Measurements from ENCODE around the gene SPATA24.
"Not testable (repeated sequence)": the region's sequence is repeated elsewhere in the genome, so short reads cannot be mapped to it uniquely, and the experiment has no call there.

SPATA24 gene

DNA sequence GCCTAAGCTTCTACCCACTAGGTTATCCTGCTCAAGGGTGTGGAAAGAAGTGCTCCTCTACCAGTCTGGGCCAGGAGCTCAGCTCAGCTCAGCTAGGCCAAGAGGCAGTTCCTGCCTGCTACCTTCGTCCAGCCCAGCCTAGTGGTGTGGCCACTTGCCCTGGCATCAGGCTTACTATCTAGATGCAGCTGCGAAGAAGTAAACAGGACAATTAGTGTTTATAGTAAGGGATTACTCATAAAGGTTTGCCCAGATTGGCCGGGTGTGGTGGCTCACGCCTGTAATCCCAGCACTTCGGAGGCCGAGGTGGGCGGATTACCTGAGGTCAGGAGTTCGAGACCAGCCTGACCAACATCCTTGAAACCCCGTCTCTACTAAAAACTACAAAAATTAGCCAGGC lies 12.8 kb upstream of the SPATA24 start:
- DNase-seq (ENCODE audit: low spot score) = no peak

DNA sequence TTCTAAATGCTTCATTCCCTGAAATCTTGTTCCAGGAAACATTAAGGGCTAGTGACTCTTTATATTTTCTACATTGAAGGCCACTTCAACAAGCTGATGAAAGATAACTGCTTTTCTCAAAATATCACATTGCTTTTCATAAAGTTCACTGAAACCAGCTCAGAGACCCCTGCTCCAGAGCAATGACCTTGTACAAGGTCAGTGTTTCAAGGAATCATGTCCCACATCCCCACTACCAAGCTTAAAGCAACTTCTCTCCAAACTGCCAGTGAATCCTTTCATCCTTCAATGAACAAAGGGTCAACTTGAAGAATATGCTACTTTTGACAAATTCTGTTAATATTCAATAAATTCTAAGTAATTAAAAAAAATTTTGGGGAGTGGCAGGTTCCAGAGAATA lies 12.0 kb upstream of the SPATA24 start:
- no peak for DNase-seq (ENCODE audit: low spot score)

DNA sequence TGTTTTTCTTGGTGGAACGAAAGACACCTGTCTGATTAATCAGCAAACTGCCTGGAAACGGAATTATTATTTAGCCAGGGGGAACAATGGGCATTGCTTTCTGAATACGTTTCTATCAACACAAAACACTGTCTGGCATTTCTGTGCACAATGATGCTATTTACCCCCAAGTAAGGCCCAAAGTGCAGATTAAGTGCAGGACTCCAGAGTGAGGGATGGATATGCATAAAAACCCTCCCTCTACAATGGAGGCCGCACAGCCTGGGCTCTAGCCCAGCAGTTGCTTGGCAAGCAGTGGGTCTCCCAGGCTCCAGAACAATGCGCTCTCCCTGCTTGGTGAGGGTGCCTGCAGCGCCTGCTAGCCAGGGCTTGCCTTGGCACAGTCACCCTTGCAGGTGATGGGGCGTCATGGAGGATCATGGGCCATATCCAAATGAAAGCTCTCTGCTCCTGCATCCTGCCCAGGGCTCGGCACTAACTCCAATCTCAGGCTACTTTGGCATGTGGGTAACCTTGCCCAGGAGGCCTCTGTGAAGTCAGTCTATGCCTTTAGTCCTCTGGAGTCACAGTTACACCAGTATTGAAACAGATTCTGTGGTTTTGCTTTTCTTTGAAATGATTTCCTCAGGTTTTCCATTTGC lies 11.5 kb upstream of the SPATA24 start:
- DNase-seq (ENCODE audit: low spot score) = no peak

DNA sequence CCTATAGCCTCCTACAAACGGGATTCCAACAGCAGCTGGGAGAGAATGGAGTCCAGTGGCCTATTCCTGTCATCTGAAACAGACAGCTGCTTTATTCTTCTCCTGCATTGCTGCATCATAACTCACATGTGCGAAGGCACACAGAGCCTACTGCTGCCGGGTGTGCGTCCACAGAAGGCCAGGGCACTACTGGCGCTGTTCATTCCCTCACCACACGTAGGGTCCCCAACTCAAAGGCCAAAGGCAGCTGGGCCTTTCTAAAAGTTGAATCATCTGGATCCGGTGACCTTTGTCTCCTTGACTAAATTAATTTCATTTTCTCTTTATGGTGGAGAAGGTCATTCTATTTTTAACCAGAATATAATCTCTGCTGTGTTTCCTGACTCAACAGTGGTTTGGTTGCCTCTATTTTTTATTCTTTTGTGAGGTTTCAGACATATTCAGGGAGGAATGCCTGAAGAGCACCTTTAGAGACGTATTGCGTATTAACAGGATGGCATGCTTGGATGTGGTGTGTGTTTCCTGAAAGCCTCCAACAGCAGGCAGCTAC lies 10.8 kb upstream of the SPATA24 start:
- no peak for DNase-seq (ENCODE audit: low spot score)

DNA sequence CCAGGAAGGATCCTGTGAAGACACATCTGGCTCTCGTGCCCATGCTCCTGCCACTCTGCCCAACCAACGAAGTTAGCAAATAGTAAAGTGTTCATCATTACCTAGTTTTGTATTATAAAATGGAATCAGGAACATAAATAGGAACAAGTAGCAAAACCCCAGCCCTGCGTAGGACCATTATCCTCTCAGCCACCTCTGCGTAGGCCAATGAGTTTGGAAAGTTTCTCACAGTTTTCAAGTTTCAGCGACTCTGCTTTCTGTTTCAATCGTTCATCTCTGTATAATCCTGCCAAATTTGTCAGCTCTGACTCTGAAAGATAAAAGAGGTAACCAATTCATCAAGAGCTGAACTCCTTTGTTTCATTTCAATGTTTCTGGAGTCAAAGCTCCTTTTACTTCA lies 10.1 kb upstream of the SPATA24 start:
- no peak for DNase-seq (ENCODE audit: low spot score)

DNA sequence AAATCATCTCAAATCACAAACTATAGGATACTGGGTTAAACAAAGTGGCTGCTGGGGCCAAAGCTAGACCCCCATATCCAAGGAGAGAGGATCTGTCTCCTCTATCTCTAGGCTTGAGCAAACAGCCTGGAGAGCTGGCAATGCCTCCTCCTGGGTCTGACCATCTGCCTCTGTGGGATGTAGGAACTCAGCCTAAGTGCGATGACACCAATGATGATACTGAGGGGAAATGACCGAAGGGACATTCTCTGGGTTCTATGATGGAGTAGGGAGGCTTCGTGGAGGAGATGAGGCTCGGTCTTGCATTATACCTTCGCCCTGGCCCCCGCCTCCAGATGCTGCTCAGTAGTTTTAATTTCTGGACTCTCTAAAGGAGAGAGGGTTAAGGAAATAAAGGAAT lies 9.3 kb upstream of the SPATA24 start:
- no peak for DNase-seq (ENCODE audit: low spot score)

DNA sequence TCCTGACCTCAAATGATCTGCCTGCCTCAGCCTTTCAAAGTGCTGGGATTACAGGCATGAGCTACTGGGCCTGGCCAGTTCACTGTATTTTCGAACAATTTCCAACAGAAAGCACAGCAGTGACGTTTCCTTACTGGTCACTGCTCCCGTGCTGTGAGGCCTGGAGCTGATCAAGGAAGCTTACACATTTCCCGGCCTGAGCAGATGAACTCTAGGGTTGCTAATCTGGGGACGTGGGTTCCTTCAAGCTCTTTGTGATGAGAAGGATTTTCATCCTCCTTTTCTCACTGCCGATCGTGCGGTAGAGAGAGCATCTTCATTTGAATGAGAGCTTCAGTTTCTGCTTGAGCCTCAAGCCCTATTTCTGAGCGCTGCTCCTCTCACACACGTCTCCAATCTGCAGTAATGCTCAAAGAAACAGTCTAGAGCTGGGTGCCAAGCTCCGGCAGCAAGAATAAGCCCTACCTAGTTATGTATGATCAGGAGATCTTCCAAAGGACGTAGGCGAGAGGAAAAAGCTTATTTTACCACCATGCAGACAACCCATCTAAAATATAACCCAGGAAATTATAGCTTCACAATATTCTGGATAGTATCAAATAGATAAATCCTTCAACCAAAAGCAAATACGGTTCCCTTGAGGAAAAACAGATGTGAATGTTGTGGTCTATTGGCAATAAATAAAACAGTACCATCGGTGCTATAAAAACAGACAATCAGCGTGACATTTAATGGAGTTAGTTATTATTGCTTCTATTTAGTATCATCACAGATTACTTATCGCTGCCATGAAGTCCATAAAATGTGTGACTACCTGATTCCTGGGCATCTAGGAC lies 7.3 kb upstream of the SPATA24 start:
- DNase-seq (ENCODE audit: low spot score) = no peak

DNA sequence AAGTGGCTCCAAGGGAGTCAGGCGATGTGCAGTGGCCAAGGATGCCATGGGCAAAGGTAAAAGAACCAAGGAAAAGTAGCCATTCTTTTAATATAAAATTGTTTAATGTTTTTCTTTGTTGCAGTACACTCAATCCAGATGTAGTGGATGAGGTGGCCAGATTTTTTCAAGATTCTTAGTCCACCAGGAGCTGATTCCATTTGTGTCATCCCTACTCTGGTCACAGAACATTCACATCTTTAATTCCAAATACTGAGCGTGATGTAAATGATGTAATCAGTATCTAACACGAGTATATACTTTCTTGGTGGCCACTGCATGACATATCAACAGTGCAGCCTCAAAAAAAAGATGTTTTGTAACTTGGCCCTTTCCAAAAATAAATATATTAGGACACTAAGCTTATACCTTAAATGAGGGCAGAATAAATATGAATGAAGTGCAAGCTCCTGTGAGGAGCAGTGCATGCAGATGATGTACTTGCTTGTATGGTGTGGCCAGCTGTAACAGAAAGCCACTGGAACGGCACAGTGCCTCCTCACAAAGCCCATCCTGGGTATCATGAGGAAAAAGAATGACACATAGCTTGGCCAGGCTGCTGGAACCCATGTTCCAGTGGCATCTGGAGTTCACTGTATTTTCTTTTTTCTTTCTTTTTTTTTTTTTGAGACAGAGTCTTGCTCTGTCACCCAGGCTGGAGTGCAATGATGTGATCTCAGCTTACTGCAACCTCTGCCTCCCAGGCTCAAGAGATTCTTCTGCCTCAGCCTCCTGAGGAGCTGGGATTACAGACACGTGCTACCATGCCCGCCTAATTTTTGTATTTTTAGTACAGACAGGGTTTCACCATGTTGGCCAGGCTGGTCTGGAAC lies 6.5 kb upstream of the SPATA24 start:
- no peak for DNase-seq (ENCODE audit: low spot score)

DNA sequence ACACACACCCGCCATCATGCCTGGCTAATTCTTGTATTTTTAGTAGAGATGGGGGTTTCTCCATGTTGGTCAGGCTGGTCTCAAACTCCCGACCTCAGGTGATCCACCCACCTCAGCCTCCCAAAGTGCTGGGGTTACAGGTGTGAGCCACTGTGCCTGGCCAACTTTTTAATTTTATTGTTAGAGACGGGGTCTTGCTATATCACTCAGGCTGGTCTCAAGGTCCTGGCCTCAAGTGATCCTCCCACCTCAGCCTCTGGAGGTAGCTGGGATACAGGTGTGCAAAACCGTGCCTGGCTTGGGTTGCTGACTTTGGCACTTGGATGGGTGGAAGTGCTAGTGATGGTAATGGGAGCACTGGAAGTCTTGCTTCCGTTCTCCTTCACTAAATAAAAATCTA lies 5.2 kb upstream of the SPATA24 start:
- not testable (repeated sequence) for DNase-seq (ENCODE audit: low spot score)

DNA sequence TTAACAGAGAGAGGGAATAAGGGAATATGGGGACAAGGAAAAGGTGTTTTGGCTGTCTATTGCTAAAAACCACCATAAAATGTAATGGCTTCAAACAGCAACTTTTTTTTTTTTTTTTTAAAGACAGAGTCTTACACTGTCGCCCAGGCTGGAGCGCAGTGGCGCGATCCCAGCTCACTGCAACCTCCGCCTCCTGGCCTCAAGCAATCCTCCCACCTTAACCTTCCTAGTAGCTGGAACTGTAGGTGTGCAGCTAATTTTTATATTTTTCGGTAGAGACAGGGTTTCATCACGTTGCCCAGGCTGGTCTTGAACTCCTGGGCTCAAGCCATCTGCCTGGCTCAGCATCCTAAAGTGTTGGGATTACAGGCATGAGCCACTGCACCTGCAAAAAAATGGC lies 4.3 kb upstream of the SPATA24 start:
- DNase-seq (ENCODE audit: low spot score) = no peak

DNA sequence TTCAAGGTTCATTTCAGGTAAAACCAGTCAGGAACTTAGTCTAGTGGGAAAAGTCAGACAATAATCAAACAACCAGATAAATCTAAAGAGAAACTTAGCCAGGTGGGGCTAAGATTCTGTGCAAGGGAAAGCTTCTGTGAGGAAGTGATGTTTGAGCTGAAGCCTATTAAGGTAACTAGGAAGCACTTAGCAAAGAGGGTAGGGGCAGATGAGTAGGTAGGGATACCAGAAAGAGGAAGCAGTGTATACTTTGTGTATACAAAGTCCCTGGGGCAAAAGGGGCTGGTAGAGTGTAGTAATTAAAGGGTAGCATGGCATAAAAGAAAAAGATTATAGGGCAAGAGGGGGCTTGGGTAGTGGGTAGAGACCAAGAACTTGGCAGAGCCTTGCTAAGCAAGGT lies 3.6 kb upstream of the SPATA24 start:
- DNase-seq (ENCODE audit: low spot score) = no peak

DNA sequence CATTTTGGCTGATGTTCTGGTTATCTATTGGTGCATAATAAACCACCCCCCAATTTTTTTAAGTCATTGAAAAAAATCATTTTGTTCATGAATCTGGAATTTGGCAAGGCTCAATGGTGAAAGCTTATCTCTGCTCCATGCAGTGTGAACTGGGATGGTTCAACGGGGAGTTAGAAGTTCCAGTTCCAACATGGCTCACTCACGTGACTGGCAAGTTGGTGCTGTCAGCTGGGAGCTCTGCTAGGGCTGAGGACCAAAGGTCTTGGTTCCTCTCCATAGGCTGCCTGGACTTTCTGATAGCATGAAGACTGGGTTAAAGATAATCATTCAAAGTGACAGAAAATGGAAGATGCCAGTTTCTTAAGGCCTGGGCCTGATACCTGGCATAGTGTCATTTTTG lies 3.1 kb upstream of the SPATA24 start:
- no peak for DNase-seq (ENCODE audit: low spot score)

DNA sequence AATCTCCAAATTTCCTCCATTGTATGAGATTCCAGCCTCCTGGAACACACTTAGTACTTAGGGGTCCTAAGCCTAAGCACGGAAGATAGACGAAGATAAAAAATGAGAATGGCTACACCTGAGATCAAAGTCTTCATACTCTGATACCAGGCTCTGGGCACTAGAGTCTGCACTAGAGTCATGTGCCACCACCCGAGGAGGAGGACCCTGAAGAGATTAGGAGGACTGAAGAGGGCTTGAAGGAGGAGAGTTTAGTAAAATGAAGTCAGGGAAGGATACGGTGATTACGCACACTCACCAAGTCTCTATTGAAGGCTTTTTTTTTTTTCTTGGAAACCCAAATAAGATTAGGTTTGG lies 573 bp upstream of the SPATA24 start:
- no peak for DNase-seq (ENCODE audit: low spot score)

DNA sequence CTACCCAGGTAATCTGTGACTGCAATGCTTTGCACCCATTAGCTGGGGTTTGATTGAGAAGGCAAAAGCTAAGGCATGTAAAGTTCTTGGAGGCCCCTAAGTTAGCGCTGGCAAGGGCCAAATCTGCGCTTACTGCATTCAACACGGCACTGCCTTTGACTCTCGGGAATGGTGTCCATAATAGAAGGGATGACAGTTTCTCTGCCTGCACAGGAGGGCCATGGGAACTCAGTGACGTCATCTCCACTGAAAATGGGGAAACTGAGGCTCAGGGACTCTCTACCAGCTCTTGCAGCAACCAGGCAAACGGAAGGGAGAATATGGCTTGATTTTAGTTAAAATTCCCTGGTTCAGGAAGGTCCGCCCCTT lies 487 bp downstream of the SPATA24 start:
- no peak for DNase-seq (ENCODE audit: low spot score)

DNA sequence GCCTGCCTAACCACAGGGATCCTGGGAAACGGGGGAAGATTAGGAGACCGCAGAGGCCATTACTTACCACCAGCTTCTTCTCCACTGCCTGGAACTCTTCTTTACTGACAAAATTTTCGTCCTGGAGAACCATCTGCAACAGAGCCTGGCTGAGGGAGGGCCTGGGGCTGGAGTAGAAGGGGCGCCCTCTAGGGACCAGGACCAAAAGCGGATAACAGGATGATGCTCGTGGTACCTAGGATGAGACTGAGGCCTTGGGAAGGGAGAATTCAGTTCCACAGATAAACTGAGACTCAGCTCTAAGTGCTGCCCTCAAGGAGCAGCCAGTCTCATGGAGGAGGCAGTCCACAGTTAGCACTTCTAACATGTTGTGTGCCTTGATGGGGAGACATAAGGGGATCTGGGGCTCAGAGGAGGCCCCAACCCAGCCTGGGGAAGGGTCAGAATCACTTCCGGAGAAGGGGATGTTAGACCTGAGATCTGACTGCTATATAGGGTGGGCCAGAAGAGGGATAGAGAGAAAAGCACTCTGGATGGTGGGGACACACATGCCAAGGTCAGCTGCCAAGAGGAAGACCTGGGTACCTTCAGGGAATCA lies 1.2 kb downstream of the SPATA24 start:
- no peak for DNase-seq (ENCODE audit: low spot score)

DNA sequence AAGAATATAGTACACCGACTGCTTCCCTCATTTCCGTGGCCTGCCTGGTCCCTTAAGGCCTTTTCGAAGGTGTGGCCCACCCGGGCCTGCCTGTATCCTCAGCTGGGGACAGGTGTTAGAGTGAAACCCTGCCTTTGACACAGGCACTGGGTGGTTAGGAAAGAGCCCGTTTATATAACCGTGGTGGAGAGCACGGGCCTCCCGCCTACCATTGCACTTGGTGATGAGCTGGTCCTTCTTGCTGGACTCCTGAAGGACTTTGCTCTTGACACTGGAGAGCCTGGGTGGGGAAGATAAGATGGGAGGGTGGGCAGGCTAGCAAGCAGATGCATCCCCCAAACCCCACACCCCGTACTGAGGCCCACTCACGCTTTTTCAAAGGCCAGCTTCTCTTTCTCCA lies 2.3 kb downstream of the SPATA24 start:
- DNase-seq (ENCODE audit: low spot score) = no peak

DNA sequence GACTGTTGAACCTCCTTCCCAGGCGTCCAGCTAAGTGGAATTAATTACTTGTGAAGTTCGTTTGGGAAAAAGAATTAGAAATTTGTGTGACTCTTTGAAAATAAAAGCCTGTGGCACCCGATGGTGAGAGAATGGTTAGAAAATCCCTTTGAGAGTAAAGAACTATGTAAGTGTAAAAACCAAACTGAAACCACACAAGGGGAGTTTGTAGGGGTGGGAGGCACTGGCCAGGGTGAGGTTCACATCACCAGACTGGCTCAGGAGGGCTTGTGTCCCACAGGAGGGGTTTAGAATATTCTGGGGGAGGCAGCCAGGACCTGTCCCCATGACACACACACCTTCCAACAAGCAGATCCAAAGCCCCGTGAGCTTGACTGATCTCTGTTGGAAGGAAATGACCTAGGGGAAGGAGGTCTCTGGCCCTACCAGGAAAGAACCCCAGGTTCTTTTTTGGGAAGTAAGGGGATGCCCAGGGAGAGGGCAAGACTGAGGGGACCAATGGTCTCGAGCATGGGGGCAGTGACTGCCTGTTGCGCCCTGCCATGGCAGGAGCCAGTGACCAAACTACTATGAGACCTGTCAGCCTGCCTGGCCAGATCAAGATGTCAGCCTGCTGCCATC lies 4.3 kb downstream of the SPATA24 start:
- no peak for DNase-seq (ENCODE audit: low spot score)

DNA sequence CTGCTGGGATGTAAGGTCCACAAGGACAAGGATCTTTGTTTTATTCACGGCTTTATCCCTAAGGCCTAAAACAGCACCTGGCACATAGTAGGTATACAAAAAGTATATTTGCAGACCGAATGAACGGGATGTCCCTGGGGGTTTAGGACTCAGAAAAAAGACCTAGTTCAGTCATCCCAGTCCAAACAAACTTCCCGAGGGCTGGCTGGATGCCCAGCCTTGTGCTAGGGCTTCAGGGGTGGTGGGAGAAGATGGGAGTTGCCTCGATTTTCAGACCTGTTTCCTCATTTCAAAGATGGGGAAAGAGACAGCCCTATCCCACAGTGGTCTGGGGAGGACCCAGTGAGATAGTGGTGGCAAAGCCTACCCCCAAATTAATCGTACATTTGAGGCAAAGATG lies 6.0 kb downstream of the SPATA24 start:
- no peak for DNase-seq (ENCODE audit: low spot score)

DNA sequence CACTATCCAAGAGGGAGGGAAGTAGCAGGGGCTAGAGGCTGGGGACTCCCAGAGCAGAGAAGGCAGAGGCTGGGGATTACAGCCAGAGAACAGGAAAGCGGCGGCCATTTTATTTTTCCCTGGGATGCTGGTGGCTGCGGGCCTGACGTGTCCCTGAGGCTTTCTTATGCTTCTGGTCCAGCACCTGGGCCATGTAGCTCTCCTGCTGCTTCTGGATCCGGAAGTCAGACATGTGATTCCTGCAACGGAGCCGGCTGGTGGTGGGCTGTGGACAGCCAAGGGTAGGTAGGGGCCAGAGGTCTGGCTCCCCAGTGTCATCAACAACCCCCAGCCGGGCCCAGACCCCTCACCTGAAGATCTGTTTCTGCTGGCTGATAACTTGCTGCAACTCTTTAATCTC lies 7.2 kb downstream of the SPATA24 start:
- DNase-seq (ENCODE audit: low spot score) = no peak

DNA sequence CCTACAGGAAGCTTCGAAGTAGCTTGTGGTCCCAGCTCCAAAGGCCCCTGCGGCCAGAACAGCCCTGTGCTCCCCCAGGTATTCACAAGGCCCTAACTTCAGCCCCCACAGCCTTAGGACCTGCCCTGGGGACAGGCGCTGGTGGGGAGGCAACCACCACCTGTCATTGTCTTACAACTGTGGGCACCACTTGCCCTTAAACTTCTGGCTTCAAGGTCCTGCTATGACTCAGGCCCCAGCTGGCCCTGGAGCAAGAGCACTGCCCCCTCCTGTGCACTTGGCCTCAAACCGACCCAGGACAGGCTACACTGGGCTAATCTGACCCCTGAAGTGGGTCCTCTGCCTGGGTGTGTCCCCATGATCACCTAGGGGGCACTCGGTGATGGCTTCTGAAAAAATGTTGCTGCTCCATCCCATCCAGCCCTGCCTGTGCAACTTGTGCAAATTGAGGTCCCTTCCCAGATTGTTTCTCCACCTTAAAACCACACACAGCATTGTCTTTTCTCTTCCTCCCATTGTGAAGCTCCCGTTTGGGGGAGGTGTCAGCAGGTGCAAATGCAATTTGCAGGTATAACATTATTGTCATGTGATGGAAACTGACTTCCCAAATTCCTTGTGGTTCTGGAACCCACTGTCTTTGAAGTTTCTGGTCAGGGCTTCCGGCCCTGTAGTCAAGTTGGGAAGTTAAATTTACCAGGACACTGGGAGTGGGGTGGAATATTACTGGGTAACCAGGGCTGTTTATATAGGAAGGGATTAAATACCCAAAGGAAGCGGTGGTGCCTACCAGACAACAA lies 7.8 kb downstream of the SPATA24 start:
- no peak for DNase-seq (ENCODE audit: low spot score)

Data from LoVo (cell line).